CD8-positive, alpha-beta memory T cell (primary cell): ENCODE data around the gene DMC1. TPM values are rescaled to one million over a fixed set of nuclear protein-coding genes. Genes with fewer than 3 reads are reported as not detected.
"Not testable (repeated sequence)": the region's sequence is repeated elsewhere in the genome, so short reads cannot be mapped to it uniquely, and the experiment has no call there.

ENCODE experiments used
- CTCF ChIA-PET: fragments of 350-600 bp; sonication (Branson Sonifier 250); formaldehyde crosslinking; loops from one replicate; lab custom pipeline; 2021; ENCODE audit warnings: antibody characterized with exemption; lab: Charles Lee
- POLR2A ChIA-PET: fragments of 350-600 bp; sonication (Branson Sonifier 250); formaldehyde crosslinking; loops from one replicate; lab custom pipeline; 2021; ENCODE audit warnings: antibody characterized with exemption; lab: Charles Lee
- DNase-seq, 5 donors: peaks; one replicate each; pipeline versions ENCODE4 v3.0.0 to v3.0.0-alpha.2; 2020 to 2022; ENCODE audit warnings: mixed read lengths in 1 of 5
- H3K27ac ChIP-seq: one replicate; pipeline ENCODE4 v1.7.0; 2013; ENCODE audit warnings: low read depth, mild to moderate bottlenecking, low read length, moderate library complexity
- H3K27me3 ChIP-seq: 2 replicates; pipeline ENCODE4 v1.7.0; 2013; ENCODE audit warnings: low read length, mild to moderate bottlenecking; ENCODE audit not compliant: insufficient read depth, poor library complexity, severe bottlenecking
- H3K36me3 ChIP-seq: 2 replicates; pipeline ENCODE4 v1.7.0; 2013; ENCODE audit warnings: mild to moderate bottlenecking, low read length, moderate library complexity; ENCODE audit not compliant: insufficient read depth
- H3K4me1 ChIP-seq: 2 replicates; pipeline ENCODE4 v1.7.0; 2013; ENCODE audit warnings: mild to moderate bottlenecking, low read length, moderate library complexity; ENCODE audit not compliant: insufficient read depth
- H3K4me3 ChIP-seq: 2 replicates; pipeline ENCODE4 v1.7.0; 2013; ENCODE audit warnings: mild to moderate bottlenecking, low read length
- H3K9me3 ChIP-seq: 2 replicates; pipeline ENCODE4 v1.7.0; 2013; ENCODE audit warnings: mild to moderate bottlenecking, low read length
- H3K27ac Mint-ChIP-seq, 8 donors: one replicate each; pipeline ENCODE4 v1.8.0; 2020 to 2021; ENCODE audit warnings: mixed read lengths in 8 of 8, mild to moderate bottlenecking in 6 of 8, inconsistent platforms in 3 of 8, moderate library complexity in 3 of 8
- H3K27me3 Mint-ChIP-seq, 2 donors: one replicate each; pipeline ENCODE4 v1.8.0; 2020 to 2021; ENCODE audit warnings: mixed read lengths in 2 of 2, mild to moderate bottlenecking in 1 of 2, moderate library complexity in 1 of 2
- H3K36me3 Mint-ChIP-seq, 3 donors: one replicate each; pipeline ENCODE4 v1.8.0; 2020 to 2021; ENCODE audit warnings: mixed read lengths in 3 of 3, inconsistent platforms in 1 of 3, mild to moderate bottlenecking in 1 of 3
- H3K4me1 Mint-ChIP-seq, 3 donors: one replicate each; pipeline ENCODE4 v1.8.0; 2020 to 2021; ENCODE audit warnings: mixed read lengths in 3 of 3, inconsistent platforms in 1 of 3, mild to moderate bottlenecking in 1 of 3
- H3K4me3 Mint-ChIP-seq, 7 donors: one replicate each; pipeline ENCODE4 v1.8.0; 2020 to 2021; ENCODE audit warnings: mixed read lengths in 7 of 7, mild to moderate bottlenecking in 6 of 7, moderate library complexity in 4 of 7, inconsistent platforms in 2 of 7
- H3K9me3 Mint-ChIP-seq, 5 donors: one replicate each; pipeline ENCODE4 v1.8.0; 2020 to 2022; ENCODE audit warnings: mixed read lengths in 5 of 5, mild to moderate bottlenecking in 3 of 5, moderate library complexity in 2 of 5, inconsistent platforms in 1 of 5
- polyA plus RNA-seq: library from polyadenylated mRNA; unstranded; fragments of 300-500 nt; fragmentation: Illumina TruSeq; gene quantifications from one replicate; pipeline ENCODE4 v1.2.3, GENCODE V29; 2021
- total RNA-seq, 2 experiments: library from RNA; stranded (reverse); gene quantifications; one replicate each; pipeline ENCODE4 v1.2.3, GENCODE V29; 2021

DMC1 gene, protein sequence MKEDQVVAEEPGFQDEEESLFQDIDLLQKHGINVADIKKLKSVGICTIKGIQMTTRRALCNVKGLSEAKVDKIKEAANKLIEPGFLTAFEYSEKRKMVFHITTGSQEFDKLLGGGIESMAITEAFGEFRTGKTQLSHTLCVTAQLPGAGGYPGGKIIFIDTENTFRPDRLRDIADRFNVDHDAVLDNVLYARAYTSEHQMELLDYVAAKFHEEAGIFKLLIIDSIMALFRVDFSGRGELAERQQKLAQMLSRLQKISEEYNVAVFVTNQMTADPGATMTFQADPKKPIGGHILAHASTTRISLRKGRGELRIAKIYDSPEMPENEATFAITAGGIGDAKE
- total RNA-seq (10 to 100 TPM; 10.9 to 17.2 TPM), polyA plus RNA-seq (not detected)

DNA sequence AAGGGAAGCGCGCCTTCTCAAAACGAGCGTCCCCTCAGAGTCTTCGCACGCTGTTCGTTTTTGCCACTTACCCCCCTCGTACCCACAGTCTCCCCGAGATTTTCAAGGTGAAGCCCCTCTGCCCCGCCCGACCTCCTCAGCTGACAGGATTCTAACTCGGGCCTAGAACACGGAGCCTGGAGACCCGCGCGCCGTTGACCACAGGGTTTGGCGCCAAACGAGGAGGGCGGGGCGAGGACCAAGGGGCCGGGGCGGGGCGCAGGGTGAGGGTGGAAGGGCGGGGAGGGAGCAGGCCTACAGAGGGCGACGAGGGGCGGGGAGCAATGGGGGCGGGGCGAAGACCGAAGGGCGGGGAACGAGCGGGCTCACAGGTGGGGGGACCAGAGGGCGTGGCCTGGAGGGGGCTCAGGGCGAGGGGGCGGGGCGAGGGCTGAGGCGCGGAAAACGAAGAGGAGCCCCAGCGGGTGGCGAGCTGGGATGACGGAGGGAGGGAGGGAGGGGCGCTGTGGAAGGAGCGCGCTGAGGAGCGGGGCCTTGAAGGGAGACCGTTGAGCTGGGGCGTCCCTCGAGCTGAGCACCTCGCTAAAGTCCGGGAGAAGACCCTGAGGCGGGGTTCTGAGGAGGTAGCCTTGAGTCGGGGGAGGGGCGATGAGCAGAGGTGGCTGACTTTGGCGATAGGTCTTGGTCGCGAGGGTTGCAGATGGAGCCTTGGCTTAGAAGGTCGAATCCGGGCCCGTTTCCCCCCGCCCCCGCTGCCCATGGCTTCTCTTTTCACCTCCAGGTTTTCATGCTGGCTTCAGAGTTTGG lies at the start of gene DMC1:
Gene DMC1 (minus strand): TSS at position 212 of the 807 bp plus-strand sequence. CDS start 1,927 bp downstream, outside the sequence.
- peak within 1 kb of the TSS; percentile 74 for H3K27ac ChIP-seq
- H3K9me3 ChIP-seq = no peaks in the 10 kb centered on the region
- Mint-ChIP-seq H3K9me3 (no peaks in the 10 kb centered on the region), H3K4me3 (peak within 1 kb of the TSS; percentile 85 to 96 (median 91)), H3K27ac (peak within 1 kb of the TSS; percentile 66 to 98 (median 94)), H3K4me1 (peaks cover 13 to 23% (median 20%) of the 10 kb centered on the region in 3 donors), H3K36me3 (peaks cover 0 to 1% (median 0%) of the 10 kb centered on the region in 3 donors), H3K27me3 (no peaks in the 10 kb centered on the region)
- POLR2A ChIA-PET = no interaction called here
- CTCF ChIA-PET = interaction anchor here (0.6 kb wide), 1 partner anchor 57 kb away, joined by 3 read pairs; no protein-coding TSS in a partner anchor
- H3K27me3 ChIP-seq = no peaks in the 10 kb centered on the region
- peaks cover 15% of the 10 kb centered on the region for H3K4me1 ChIP-seq
- H3K4me3 ChIP-seq = peak within 1 kb of the TSS; percentile 91
- DNase-seq = peak; percentile 85 to 99 (median 95)
- H3K36me3 ChIP-seq = no peaks in the 10 kb centered on the region

DNA sequence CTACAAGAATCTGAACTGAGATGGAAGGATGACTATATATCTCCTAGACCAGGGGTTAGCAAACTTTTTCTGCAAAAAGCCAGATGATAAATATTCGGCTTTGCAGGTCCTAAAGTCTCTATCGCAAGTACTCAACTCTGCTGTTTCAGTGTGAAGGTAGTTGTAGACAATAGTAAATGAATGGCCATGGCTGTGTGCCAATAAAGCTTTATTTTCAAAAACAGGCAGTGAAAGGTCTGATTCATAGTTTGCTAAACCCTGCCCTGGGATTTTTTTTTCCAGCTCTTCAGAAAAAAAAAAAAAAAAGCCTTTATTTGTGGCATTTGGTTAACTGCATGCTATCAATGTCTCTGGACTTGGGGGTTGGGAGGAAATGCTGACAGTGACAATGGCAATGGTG lies 48.7 kb upstream of the DMC1 start:
- H3K4me3 ChIP-seq = no peak overlapping the region
- CTCF ChIA-PET = no interaction called here
- no peaks in the 10 kb centered on the region for H3K27me3 ChIP-seq
- H3K4me1 ChIP-seq = no peaks in the 10 kb centered on the region
- no peaks in the 10 kb centered on the region for H3K36me3 ChIP-seq
- no peak overlapping the region for H3K27ac ChIP-seq
- POLR2A ChIA-PET = no interaction called here
- Mint-ChIP-seq H3K27ac (no peak overlapping the region), H3K27me3 (peaks cover 24 to 34% of the 10 kb centered on the region in 2 donors), H3K36me3 (peaks cover 0 to 22% (median 0%) of the 10 kb centered on the region in 3 donors), H3K9me3 (peaks cover 2 to 17% (median 10%) of the 10 kb centered on the region in 5 donors), H3K4me3 (no peak overlapping the region), H3K4me1 (no peaks in the 10 kb centered on the region)
- no peak for DNase-seq
- H3K9me3 ChIP-seq = no peaks in the 10 kb centered on the region

DNA sequence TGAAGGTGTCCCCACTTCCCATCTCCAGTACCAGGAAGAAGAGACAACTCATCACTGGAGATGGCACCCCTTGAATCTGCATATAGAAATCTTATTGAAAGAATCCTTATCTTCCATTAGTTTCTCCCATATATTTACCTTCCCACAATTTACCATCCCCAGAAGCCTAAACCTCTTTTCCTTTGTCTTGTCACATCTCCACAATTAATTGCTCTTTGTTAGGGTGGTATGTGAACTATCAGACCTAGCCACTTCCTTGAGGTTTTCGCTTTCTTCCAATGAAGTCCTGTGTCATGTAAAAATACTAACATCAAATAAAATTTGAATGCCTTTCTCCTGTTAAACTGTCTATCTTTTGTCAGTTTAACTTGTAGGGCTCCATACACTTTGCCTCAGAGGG lies 48.3 kb upstream of the DMC1 start:
- H3K27ac ChIP-seq = no peak overlapping the region
- H3K4me3 ChIP-seq = no peak overlapping the region
- peaks cover 2 to 17% (median 10%) of the 10 kb centered on the region in 5 donors for H3K9me3 Mint-ChIP-seq
- H3K9me3 ChIP-seq = no peaks in the 10 kb centered on the region
- ChIA-PET POLR2A (no interaction called here), CTCF (no interaction called here)
- no peak overlapping the region for H3K27ac Mint-ChIP-seq
- no peaks in the 10 kb centered on the region for H3K4me1 ChIP-seq
- H3K27me3 ChIP-seq = no peaks in the 10 kb centered on the region
- peaks cover 0 to 22% (median 0%) of the 10 kb centered on the region in 3 donors for H3K36me3 Mint-ChIP-seq
- H3K36me3 ChIP-seq = no peaks in the 10 kb centered on the region
- no peak for DNase-seq
- no peak overlapping the region for H3K4me3 Mint-ChIP-seq
- no peaks in the 10 kb centered on the region for H3K4me1 Mint-ChIP-seq
- peaks cover 23 to 34% of the 10 kb centered on the region in 2 donors for H3K27me3 Mint-ChIP-seq

DNA sequence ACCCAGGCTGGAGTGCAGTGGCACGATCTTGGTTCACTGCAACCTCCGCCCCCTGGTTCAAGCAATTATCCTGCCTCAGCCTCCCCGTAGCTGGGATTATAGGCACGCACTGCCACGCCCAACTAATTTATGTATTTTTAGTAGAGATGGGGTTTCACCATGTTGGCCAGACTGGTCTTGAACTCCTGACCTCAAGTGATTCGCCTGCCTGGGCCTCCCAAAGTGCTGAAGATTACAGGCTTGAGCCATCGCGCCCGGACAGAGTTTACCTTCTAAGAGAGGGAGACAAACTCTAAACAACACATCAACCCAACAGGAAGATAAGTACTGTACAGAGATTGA lies 45.1 kb upstream of the DMC1 start:
- CTCF ChIA-PET = not testable (repeated sequence)

DNA sequence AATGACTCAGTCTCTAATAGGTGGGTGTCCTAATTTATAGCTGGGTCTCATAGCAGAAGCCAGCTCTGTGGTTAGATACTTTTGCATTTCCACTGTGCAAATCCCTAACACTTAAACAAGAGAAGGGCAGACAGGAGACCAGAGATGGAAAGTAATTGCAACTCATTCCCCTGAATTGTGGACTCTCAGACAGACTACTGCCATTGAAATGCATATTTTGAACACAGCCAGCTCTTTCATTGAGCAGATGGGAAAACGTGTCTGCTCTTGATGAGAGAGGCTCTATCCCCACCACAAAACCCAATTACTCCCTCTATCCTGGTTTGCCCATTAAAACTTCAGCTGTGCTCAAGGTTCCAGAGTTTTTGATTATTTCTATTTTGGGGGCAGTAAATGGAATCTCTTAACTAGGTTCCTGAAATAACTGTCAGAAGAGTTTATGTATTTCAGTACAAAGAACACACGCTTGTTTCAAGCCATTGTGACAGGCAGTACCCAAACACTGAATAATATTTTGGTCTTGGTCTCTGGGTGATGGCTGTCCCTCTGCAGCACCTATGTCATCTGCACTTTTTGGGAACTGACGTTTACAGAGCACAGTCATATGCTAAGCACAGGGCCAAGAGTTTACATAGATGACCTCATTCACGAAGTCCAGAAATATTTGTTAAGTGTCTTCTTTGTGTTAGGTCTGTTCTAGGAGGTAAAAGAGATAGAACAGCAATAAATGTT lies 44.5 kb upstream of the DMC1 start:
- H3K36me3 Mint-ChIP-seq = peaks cover 0 to 22% (median 0%) of the 10 kb centered on the region in 3 donors
- CTCF ChIA-PET = no interaction called here
- Histone ChIP-seq H3K4me3 (no peak overlapping the region), H3K27ac (no peak overlapping the region), H3K27me3 (no peaks in the 10 kb centered on the region), H3K9me3 (no peaks in the 10 kb centered on the region), H3K36me3 (no peaks in the 10 kb centered on the region), H3K4me1 (no peaks in the 10 kb centered on the region)
- H3K27me3 Mint-ChIP-seq = peaks cover 20 to 31% of the 10 kb centered on the region in 2 donors
- peaks cover 2 to 14% (median 10%) of the 10 kb centered on the region in 5 donors for H3K9me3 Mint-ChIP-seq
- POLR2A ChIA-PET = no interaction called here
- H3K4me1 Mint-ChIP-seq = no peaks in the 10 kb centered on the region
- no peak overlapping the region for H3K4me3 Mint-ChIP-seq
- no peak overlapping the region for H3K27ac Mint-ChIP-seq
- no peak for DNase-seq

More for the DNA sequence above, 45.1 kb upstream of the DMC1 start:
- H3K4me3 ChIP-seq, H3K4me3 Mint-ChIP-seq, H3K4me1 Mint-ChIP-seq, H3K9me3 ChIP-seq, H3K36me3 ChIP-seq, POLR2A ChIA-PET, H3K4me1 ChIP-seq, H3K27me3 ChIP-seq, DNase-seq, H3K27ac ChIP-seq: not testable (repeated sequence)
- Mint-ChIP-seq H3K9me3 (peaks cover 2 to 17% (median 10%) of the 10 kb centered on the region in 5 donors), H3K27me3 (peaks cover 23 to 31% of the 10 kb centered on the region in 2 donors), H3K36me3 (peaks cover 0 to 22% (median 0%) of the 10 kb centered on the region in 3 donors), H3K27ac (peak overlapping the region in 1 of 8 donors; percentile 82)

DNA sequence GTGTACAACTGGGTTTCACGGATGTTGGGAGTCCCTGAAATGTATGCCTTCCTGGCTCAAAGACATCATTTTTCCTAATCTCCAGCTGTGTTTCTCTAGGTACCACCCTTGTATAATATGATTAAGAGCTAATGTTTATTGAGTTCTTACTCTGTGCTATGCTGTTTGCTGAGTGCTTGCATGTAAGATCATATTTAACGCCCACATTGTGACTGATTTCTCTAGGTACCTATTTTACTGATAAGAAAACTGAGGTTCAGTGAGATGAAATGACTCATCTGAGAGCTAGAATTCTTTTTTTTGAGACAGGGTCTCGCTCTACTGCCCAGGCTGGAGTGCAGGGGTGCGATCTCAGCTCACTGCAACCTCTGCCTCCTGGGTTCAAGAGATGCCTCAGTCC lies 43.6 kb upstream of the DMC1 start:
- H3K36me3 Mint-ChIP-seq = peaks cover 0 to 19% (median 0%) of the 10 kb centered on the region in 3 donors
- no peak for DNase-seq
- H3K27ac ChIP-seq = no peak overlapping the region
- peaks cover 14 to 26% of the 10 kb centered on the region in 2 donors for H3K27me3 Mint-ChIP-seq
- no peaks in the 10 kb centered on the region for H3K4me1 ChIP-seq
- no peak overlapping the region for H3K27ac Mint-ChIP-seq
- H3K9me3 Mint-ChIP-seq = peaks cover 2 to 11% (median 7%) of the 10 kb centered on the region in 5 donors
- no peaks in the 10 kb centered on the region for H3K36me3 ChIP-seq
- H3K27me3 ChIP-seq = no peaks in the 10 kb centered on the region
- H3K4me3 Mint-ChIP-seq = no peak overlapping the region
- POLR2A ChIA-PET = no interaction called here
- CTCF ChIA-PET = no interaction called here
- no peaks in the 10 kb centered on the region for H3K4me1 Mint-ChIP-seq
- no peak overlapping the region for H3K4me3 ChIP-seq
- no peaks in the 10 kb centered on the region for H3K9me3 ChIP-seq

DNA sequence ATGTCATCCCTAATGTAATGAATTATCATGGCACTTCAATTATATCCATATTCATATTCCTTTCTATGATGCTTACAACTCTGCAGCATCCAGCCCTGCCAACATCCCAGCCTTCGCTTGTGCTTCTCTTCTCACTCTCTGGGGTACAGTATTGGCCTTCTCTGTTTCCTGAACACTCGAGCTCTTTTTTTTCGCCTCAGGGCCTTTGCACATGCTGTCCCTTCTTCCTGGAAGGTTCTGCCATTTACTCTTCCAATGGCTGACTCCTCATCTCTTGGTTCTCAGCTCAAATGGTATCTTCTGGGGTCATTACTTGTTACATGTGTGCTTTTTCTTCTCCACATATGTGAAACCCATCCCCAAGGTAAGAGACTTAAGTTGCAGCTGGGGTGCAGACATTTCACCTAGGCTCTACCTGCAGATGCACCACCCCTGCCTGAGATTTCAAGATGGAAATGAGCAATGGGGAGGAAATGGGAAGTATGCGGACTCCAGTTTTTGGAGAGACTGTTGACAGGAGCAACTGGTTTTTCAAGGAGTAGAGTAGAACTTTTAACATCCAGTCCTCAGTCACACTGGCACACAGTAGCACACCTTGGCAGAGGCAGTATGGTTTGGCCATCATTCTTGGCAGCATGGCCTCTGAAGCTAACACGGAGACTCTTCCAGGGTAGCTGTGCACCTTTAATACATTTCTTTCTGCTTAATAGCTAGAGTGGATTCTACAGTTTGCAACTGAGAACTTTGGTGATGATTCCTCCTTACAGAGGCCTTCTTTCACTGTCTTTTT lies 42.4 kb upstream of the DMC1 start:
- H3K4me3 Mint-ChIP-seq = no peak overlapping the region
- no peak overlapping the region for H3K27ac Mint-ChIP-seq
- POLR2A ChIA-PET = no interaction called here

More for the DNA sequence above, 42.4 kb upstream of the DMC1 start:
- Mint-ChIP-seq H3K4me1 (no peaks in the 10 kb centered on the region), H3K27me3 (peaks cover 12 to 17% of the 10 kb centered on the region in 2 donors), H3K36me3 (peaks cover 0 to 12% (median 0%) of the 10 kb centered on the region in 3 donors), H3K9me3 (peaks cover 0 to 2% (median 0%) of the 10 kb centered on the region in 5 donors)
- Histone ChIP-seq H3K27me3 (no peaks in the 10 kb centered on the region), H3K36me3 (no peaks in the 10 kb centered on the region), H3K4me3 (no peak overlapping the region), H3K4me1 (no peaks in the 10 kb centered on the region), H3K27ac (no peak overlapping the region), H3K9me3 (no peaks in the 10 kb centered on the region)
- CTCF ChIA-PET = no interaction called here
- no peak for DNase-seq
